ENCODE data around the gene G6PC2.
A peak's percentile ranks its signal among the peaks of the same experiment; 100 is the strongest.

The G6PC2 gene

GRCh38 chr2:168948621-168949212 is 47.6 kb downstream of the G6PC2 start:
- peak in 1 of 2 donors; percentile 1 for DNase-seq (ENCODE audit: low read depth in 2 of 2)

- DNase-seq (ENCODE audit: low read depth in 2 of 2): no peak
Observed at GRCh38 chr2:168949324-168949723, 48.2 kb downstream of the G6PC2 start.

- no peak for DNase-seq (ENCODE audit: low read depth in 2 of 2)
Observed at GRCh38 chr2:168951871-168952270, 50.8 kb downstream of the G6PC2 start.

- DNase-seq (ENCODE audit: low read depth in 2 of 2): no peak
Observed at GRCh38 chr2:168952424-168952823, 51.3 kb downstream of the G6PC2 start.

- no peak for DNase-seq (ENCODE audit: low read depth in 2 of 2)
Observed at GRCh38 chr2:168954256-168954655, 53.2 kb downstream of the G6PC2 start.

- no peak for DNase-seq (ENCODE audit: low read depth in 2 of 2)
Observed at GRCh38 chr2:168955321-168955720, 54.2 kb downstream of the G6PC2 start.

GRCh38 chr2:168956392-168956791 is 55.3 kb downstream of the G6PC2 start:
- DNase-seq (ENCODE audit: low read depth in 2 of 2): no peak

Measured in stimulated activated CD4-positive, alpha-beta T cell treated with anti-CD3 and anti-CD28 coated beads, Interleukin-1b, Interleukin-23, amount 100 ng/mL, for 4 hours (primary cell).